ENCODE data around the gene ASIC2.
A peak's percentile ranks its signal among the peaks of the same experiment; 100 is the strongest.

The ASIC2 gene

DNA sequence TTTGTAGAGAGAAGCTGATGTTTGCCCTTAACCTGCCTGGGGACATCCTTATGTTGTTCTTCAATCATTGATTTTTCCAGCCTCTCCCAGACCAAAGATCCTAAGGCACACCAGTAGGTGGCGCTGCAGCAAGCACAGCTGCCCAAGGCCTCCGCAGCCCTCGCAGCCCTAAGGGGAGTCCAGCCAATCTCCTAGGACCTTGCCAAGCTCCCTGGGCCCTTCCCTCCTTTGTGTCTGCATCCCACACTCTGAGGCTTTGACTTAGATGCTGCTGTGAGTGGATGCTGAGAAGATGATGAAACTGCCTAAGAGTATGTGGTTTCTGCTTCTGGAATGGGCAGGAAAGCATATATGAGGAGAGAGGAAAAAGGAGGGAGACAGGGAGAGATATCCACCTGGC lies 254.4 kb downstream of the ASIC2 start:
- Histone ChIP-seq H3K27ac (replicated peaks; ENCODE audit: low read length) (no peak overlapping the region), H3K9ac (ENCODE audit: low read depth, low read length, poor library complexity) (no peak overlapping the region), H2AFZ (ENCODE audit: low read length) (no peak overlapping the region), H3K27me3 (ENCODE audit: control insufficient read depth in 3 of 3, insufficient read depth in 3 of 3, low read depth in 1 of 3, low read length in 3 of 3) (no peaks in the 10 kb centered on the region), H2BK120ac (ENCODE audit: low read depth, low read length) (no peak overlapping the region), H3K23ac (ENCODE audit: low read depth, low read length, poor library complexity) (no peak overlapping the region), H2BK15ac (ENCODE audit: low read length) (no peak overlapping the region), H2BK5ac (ENCODE audit: low read length) (no peak overlapping the region), H3K4me3 (ENCODE audit: low read length in 2 of 2) (no peak overlapping the region), H2BK12ac (ENCODE audit: low read length) (no peak overlapping the region), H2AK5ac (ENCODE audit: low read depth, low read length) (no peak overlapping the region), H3K4ac (ENCODE audit: low read length) (no peak overlapping the region), H3K4me1 (ENCODE audit: control insufficient read depth in 2 of 2, insufficient read depth in 1 of 2, low read depth in 1 of 2, low read length in 2 of 2) (no peaks in the 10 kb centered on the region), H3K79me1 (ENCODE audit: low read depth, low read length) (no peaks in the 10 kb centered on the region), H3K36me3 (replicated peaks in 1 of 2; ENCODE audit: control insufficient read depth in 2 of 2, insufficient read depth in 2 of 2, low read length in 2 of 2) (no peaks in the 10 kb centered on the region), H3K9me3 (replicated peaks in 1 of 2; ENCODE audit: control insufficient read depth in 2 of 2, insufficient read depth in 1 of 2, low read depth in 1 of 2, low read length in 2 of 2) (no peaks in the 10 kb centered on the region), H3K14ac (ENCODE audit: low read length) (no peak overlapping the region), H4K91ac (ENCODE audit: low read depth, low read length, poor library complexity) (no peak overlapping the region), H3K18ac (ENCODE audit: low read length) (no peak overlapping the region), H4K8ac (ENCODE audit: low read depth, low read length) (no peak overlapping the region), H3K4me2 (ENCODE audit: insufficient read depth, low read length, poor library complexity, severe bottlenecking) (no peak overlapping the region)
- WGBS, 2 donors (ENCODE audit: extremely low coverage in 2 of 2, insufficient read length in 2 of 2, insufficient replicate concordance in 1 of 2): no CpG with 5 or more reads among the region's 3 CpGs
- DNase-seq (ENCODE audit: low spot score): peak; percentile 64

DNA sequence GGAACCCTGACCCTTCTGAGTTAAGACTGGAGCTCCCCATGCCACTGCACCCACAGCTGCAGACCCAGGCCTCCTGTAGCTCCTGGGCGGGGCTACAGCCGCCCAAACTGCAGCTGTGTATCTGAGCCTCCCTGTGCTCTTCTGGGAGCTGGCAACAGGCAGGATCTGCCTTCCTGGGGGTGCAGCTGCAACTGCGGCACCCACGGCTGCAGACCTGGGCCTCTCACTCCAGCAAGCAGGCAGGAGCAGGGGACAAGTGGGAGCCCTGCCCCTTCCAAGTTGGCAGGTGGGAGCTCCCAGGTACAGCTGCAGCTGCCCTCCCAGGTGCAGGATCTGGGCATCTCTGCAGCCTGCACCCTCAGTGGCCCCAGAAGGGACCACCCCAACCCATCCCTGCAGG lies 259.9 kb downstream of the ASIC2 start:
- peak overlapping the region; percentile 21 for H3K14ac ChIP-seq (ENCODE audit: low read length)
- no peaks in the 10 kb centered on the region for H3K27me3 ChIP-seq (ENCODE audit: control insufficient read depth in 3 of 3, insufficient read depth in 3 of 3, low read depth in 1 of 3, low read length in 3 of 3)
- peak overlapping the region; percentile 19 for H2AK5ac ChIP-seq (ENCODE audit: low read depth, low read length)

DNA sequence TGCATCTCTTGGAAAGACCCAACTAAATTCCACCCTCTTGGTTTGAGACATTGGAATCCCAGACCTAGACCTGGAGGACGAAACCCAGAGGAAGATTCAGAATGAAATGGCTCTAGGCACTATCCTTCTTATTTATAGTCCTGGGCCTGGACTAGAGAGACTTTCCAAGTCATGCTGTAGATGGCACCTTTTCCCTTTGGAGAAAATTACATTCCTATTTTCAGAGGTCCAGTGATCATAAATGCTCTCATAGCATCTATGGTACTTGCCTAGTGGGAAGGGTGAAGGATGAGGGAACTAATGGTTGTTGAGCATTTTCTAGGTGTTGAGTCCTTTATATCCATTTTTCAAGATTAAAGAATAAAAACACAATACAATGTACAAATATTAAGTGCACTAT lies 264.3 kb downstream of the ASIC2 start:
- no peak overlapping the region for H2BK15ac ChIP-seq (ENCODE audit: low read length)
- no peak overlapping the region for H3K14ac ChIP-seq (ENCODE audit: low read length)
- H2BK12ac ChIP-seq (ENCODE audit: low read length): no peak overlapping the region
- H3K18ac ChIP-seq (ENCODE audit: low read length): no peak overlapping the region
- H4K91ac ChIP-seq (ENCODE audit: low read depth, low read length, poor library complexity): no peak overlapping the region
- H2AK5ac ChIP-seq (ENCODE audit: low read depth, low read length): no peak overlapping the region
- no peaks in the 10 kb centered on the region for H3K4me1 ChIP-seq (ENCODE audit: control insufficient read depth in 2 of 2, insufficient read depth in 1 of 2, low read depth in 1 of 2, low read length in 2 of 2)
- DNase-seq (ENCODE audit: low spot score): no peak
- no CpG with 5 or more reads among the region's 1 CpG for WGBS, 2 donors (ENCODE audit: extremely low coverage in 2 of 2, insufficient read length in 2 of 2, insufficient replicate concordance in 1 of 2)
- H3K4me2 ChIP-seq (ENCODE audit: insufficient read depth, low read length, poor library complexity, severe bottlenecking): no peak overlapping the region
- H3K4me3 ChIP-seq (ENCODE audit: low read length in 2 of 2): no peak overlapping the region
- H3K9me3 ChIP-seq (replicated peaks in 1 of 2; ENCODE audit: control insufficient read depth in 2 of 2, insufficient read depth in 1 of 2, low read depth in 1 of 2, low read length in 2 of 2): no peaks in the 10 kb centered on the region
- peaks cover 0 to 9% (median 0%) of the 10 kb centered on the region in 3 experiments for H3K27me3 ChIP-seq (ENCODE audit: control insufficient read depth in 3 of 3, insufficient read depth in 3 of 3, low read depth in 1 of 3, low read length in 3 of 3)
- no peak overlapping the region for H3K23ac ChIP-seq (ENCODE audit: low read depth, low read length, poor library complexity)
- H3K27ac ChIP-seq (replicated peaks; ENCODE audit: low read length): no peak overlapping the region
- no peaks in the 10 kb centered on the region for H3K36me3 ChIP-seq (replicated peaks in 1 of 2; ENCODE audit: control insufficient read depth in 2 of 2, insufficient read depth in 2 of 2, low read length in 2 of 2)
- no peak overlapping the region for H2BK5ac ChIP-seq (ENCODE audit: low read length)
- no peak overlapping the region for H4K8ac ChIP-seq (ENCODE audit: low read depth, low read length)
- no peak overlapping the region for H2BK120ac ChIP-seq (ENCODE audit: low read depth, low read length)
- peaks cover 2% of the 10 kb centered on the region for H3K79me1 ChIP-seq (ENCODE audit: low read depth, low read length)
- H3K4ac ChIP-seq (ENCODE audit: low read length): no peak overlapping the region
- H3K9ac ChIP-seq (ENCODE audit: low read depth, low read length, poor library complexity): no peak overlapping the region
- H2AFZ ChIP-seq (ENCODE audit: low read length): no peak overlapping the region

More for the DNA sequence above, 259.9 kb downstream of the ASIC2 start:
- no peak overlapping the region for H3K27ac ChIP-seq (replicated peaks; ENCODE audit: low read length)
- no peak overlapping the region for H4K91ac ChIP-seq (ENCODE audit: low read depth, low read length, poor library complexity)
- H3K4ac ChIP-seq (ENCODE audit: low read length): no peak overlapping the region
- H3K9ac ChIP-seq (ENCODE audit: low read depth, low read length, poor library complexity): no peak overlapping the region
- peak overlapping the region; percentile 19 for H3K18ac ChIP-seq (ENCODE audit: low read length)
- peak overlapping the region; percentile 73 for H3K23ac ChIP-seq (ENCODE audit: low read depth, low read length, poor library complexity)
- H2BK5ac ChIP-seq (ENCODE audit: low read length): no peak overlapping the region
- no peak overlapping the region for H4K8ac ChIP-seq (ENCODE audit: low read depth, low read length)
- no peak overlapping the region for H2AFZ ChIP-seq (ENCODE audit: low read length)
- H2BK15ac ChIP-seq (ENCODE audit: low read length): no peak overlapping the region
- no peaks in the 10 kb centered on the region for H3K36me3 ChIP-seq (replicated peaks in 1 of 2; ENCODE audit: control insufficient read depth in 2 of 2, insufficient read depth in 2 of 2, low read length in 2 of 2)
- H2BK12ac ChIP-seq (ENCODE audit: low read length): no peak overlapping the region
- no peaks in the 10 kb centered on the region for H3K9me3 ChIP-seq (replicated peaks in 1 of 2; ENCODE audit: control insufficient read depth in 2 of 2, insufficient read depth in 1 of 2, low read depth in 1 of 2, low read length in 2 of 2)
- peak overlapping the region in 1 of 2 donors; percentile 33 for H3K4me3 ChIP-seq (ENCODE audit: low read length in 2 of 2)
- no CpG with 5 or more reads among the region's 4 CpGs for WGBS, 2 donors (ENCODE audit: extremely low coverage in 2 of 2, insufficient read length in 2 of 2, insufficient replicate concordance in 1 of 2)
- no peak overlapping the region for H3K4me2 ChIP-seq (ENCODE audit: insufficient read depth, low read length, poor library complexity, severe bottlenecking)
- no peak overlapping the region for H2BK120ac ChIP-seq (ENCODE audit: low read depth, low read length)
- peaks cover 2% of the 10 kb centered on the region for H3K79me1 ChIP-seq (ENCODE audit: low read depth, low read length)
- H3K4me1 ChIP-seq (ENCODE audit: control insufficient read depth in 2 of 2, insufficient read depth in 1 of 2, low read depth in 1 of 2, low read length in 2 of 2): no peaks in the 10 kb centered on the region
- DNase-seq (ENCODE audit: low spot score): no peak

DNA sequence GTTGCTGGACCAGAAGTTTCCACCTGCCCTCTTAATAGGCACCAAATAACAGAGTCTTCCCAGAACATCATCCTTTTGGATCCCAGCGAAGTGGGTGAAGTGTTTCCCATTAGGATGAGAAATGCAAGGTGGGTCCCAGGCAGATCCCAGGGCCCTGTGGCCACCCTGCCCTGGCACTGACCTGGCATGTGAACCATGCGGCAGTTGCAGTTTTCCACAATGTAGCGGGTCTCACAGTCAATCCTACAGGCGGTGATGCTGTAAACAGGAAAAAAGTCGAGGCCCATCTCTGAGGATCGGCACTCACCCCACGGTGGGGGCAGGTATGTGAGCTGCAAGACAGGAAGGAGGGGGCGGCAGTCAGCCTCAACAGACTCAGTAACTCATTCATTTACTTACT lies 265.0 kb downstream of the ASIC2 start:
- H3K18ac ChIP-seq (ENCODE audit: low read length): no peak overlapping the region
- H3K4me2 ChIP-seq (ENCODE audit: insufficient read depth, low read length, poor library complexity, severe bottlenecking): no peak overlapping the region
- H3K4me1 ChIP-seq (ENCODE audit: control insufficient read depth in 2 of 2, insufficient read depth in 1 of 2, low read depth in 1 of 2, low read length in 2 of 2): no peaks in the 10 kb centered on the region
- H3K9ac ChIP-seq (ENCODE audit: low read depth, low read length, poor library complexity): no peak overlapping the region
- H4K8ac ChIP-seq (ENCODE audit: low read depth, low read length): no peak overlapping the region
- H2BK120ac ChIP-seq (ENCODE audit: low read depth, low read length): no peak overlapping the region
- DNase-seq (ENCODE audit: low spot score): no peak
- H4K91ac ChIP-seq (ENCODE audit: low read depth, low read length, poor library complexity): no peak overlapping the region
- H3K27me3 ChIP-seq (ENCODE audit: control insufficient read depth in 3 of 3, insufficient read depth in 3 of 3, low read depth in 1 of 3, low read length in 3 of 3): peaks cover 0 to 9% (median 0%) of the 10 kb centered on the region in 3 experiments
- no peak overlapping the region for H2BK15ac ChIP-seq (ENCODE audit: low read length)
- H2AFZ ChIP-seq (ENCODE audit: low read length): no peak overlapping the region
- H3K14ac ChIP-seq (ENCODE audit: low read length): no peak overlapping the region
- no CpG with 5 or more reads among the region's 8 CpGs for WGBS, 2 donors (ENCODE audit: extremely low coverage in 2 of 2, insufficient read length in 2 of 2, insufficient replicate concordance in 1 of 2)
- H3K4ac ChIP-seq (ENCODE audit: low read length): no peak overlapping the region
- H3K27ac ChIP-seq (replicated peaks; ENCODE audit: low read length): no peak overlapping the region
- no peaks in the 10 kb centered on the region for H3K36me3 ChIP-seq (replicated peaks in 1 of 2; ENCODE audit: control insufficient read depth in 2 of 2, insufficient read depth in 2 of 2, low read length in 2 of 2)
- no peaks in the 10 kb centered on the region for H3K9me3 ChIP-seq (replicated peaks in 1 of 2; ENCODE audit: control insufficient read depth in 2 of 2, insufficient read depth in 1 of 2, low read depth in 1 of 2, low read length in 2 of 2)
- no peaks in the 10 kb centered on the region for H3K79me1 ChIP-seq (ENCODE audit: low read depth, low read length)
- H2BK5ac ChIP-seq (ENCODE audit: low read length): no peak overlapping the region
- no peak overlapping the region for H3K23ac ChIP-seq (ENCODE audit: low read depth, low read length, poor library complexity)
- no peak overlapping the region for H3K4me3 ChIP-seq (ENCODE audit: low read length in 2 of 2)
- H2BK12ac ChIP-seq (ENCODE audit: low read length): no peak overlapping the region
- H2AK5ac ChIP-seq (ENCODE audit: low read depth, low read length): no peak overlapping the region

All from neuronal stem cell (in vitro differentiated cells).